AG08396 (cell line): ENCODE results near the gene B4GALT4.
"Not testable (repeated sequence)": the region's sequence is repeated elsewhere in the genome, so short reads cannot be mapped to it uniquely, and the experiment has no call there.

Experiments
- DNase-seq: peaks from one replicate; pipeline ENCODE4 v3.0.0; 2012; ENCODE audit warnings: low spot score, mixed read lengths

B4GALT4 gene

GRCh38 chr3:119195911-119196310, 44.8 kb downstream of the B4GALT4 start:
- DNase-seq: no peak

- no peak for DNase-seq
These were observed 45.6 kb downstream of the B4GALT4 start for GRCh38 chr3:119195151-119195476.

- no peak for DNase-seq
These were observed 46.2 kb downstream of the B4GALT4 start for GRCh38 chr3:119194237-119195150.

- DNase-seq: no peak
These were observed 48.9 kb downstream of the B4GALT4 start for GRCh38 chr3:119191800-119192199.

GRCh38 chr3:119187266-119187665, 53.4 kb downstream of the B4GALT4 start:
- DNase-seq: no peak

- DNase-seq: peak; percentile 51
These were observed 55.7 kb downstream of the B4GALT4 start for GRCh38 chr3:119184796-119185570.

- DNase-seq: no peak
These were observed 56.6 kb downstream of the B4GALT4 start for GRCh38 chr3:119184111-119184510.

GRCh38 chr3:119181765-119182164, 58.9 kb downstream of the B4GALT4 start:
- DNase-seq: no peak

- DNase-seq: no peak
These were observed 63.4 kb downstream of the B4GALT4 start for GRCh38 chr3:119177321-119177720.

GRCh38 chr3:119176778-119177177, 63.9 kb downstream of the B4GALT4 start:
- no peak for DNase-seq

GRCh38 chr3:119175872-119176756, 64.6 kb downstream of the B4GALT4 start:
- DNase-seq: peak; percentile 25

GRCh38 chr3:119173325-119173724, 67.4 kb downstream of the B4GALT4 start, which contains the start of gene UPK1B:
UPK1B (plus strand) TSS chr3:119173598; CDS start chr3:119186742, 13,144 bp downstream.
- no peak for DNase-seq

GRCh38 chr3:119170821-119171220, 69.9 kb downstream of the B4GALT4 start:
- no peak for DNase-seq

GRCh38 chr3:119164745-119165144, 75.9 kb downstream of the B4GALT4 start:
- DNase-seq: not testable (repeated sequence)
